H1 (cell line): ENCODE data around the gene KRTAP10-4. TPM values are rescaled to one million over a fixed set of nuclear protein-coding genes. Genes with fewer than 3 reads are reported as not detected.

Experiments used
- CTCF ChIA-PET: fragments of 300-600 bp; sonication (Branson Sonifier 250); formaldehyde crosslinking; loops from one replicate; lab custom pipeline; 2021; ENCODE audit not compliant: partially characterized antibody; lab: Charles Lee
- POLR2A ChIA-PET: fragments of 300-600 bp; sonication (Branson Sonifier 250); formaldehyde crosslinking; loops from one replicate; lab custom pipeline; 2021; ENCODE audit warnings: inconsistent platforms; ENCODE audit not compliant: partially characterized antibody; lab: Charles Lee
- DNase-seq, 2 experiments: peaks; one replicate each; pipeline versions ENCODE4 v3.0.0 to v3.0.0-alpha.2; 2010 to 2022; ENCODE audit warnings: low spot score in 2 of 2, low read depth in 1 of 2, mixed read lengths in 1 of 2
- FAIRE-seq: peaks from 2 replicates; lab custom pipeline; 2011; peaks lifted over from hg19 to GRCh38; lab: Jason Lieb, UNC
- H2AFZ ChIP-seq: 2 replicates; pipeline ENCODE4 v1.8.1; 2012; ENCODE audit warnings: low read length, inconsistent platforms
- H2AK5ac ChIP-seq: 2 replicates; pipeline ENCODE4 v1.6.1; 2013; ENCODE audit warnings: low read depth, low read length
- H2BK120ac ChIP-seq: replicated peaks from 2 replicates; pipeline ENCODE3; 2013; ENCODE audit warnings: low read depth, low read length, inconsistent platforms
- H2BK12ac ChIP-seq: 2 replicates; pipeline ENCODE4 v1.6.1; 2013; ENCODE audit warnings: low read depth, low read length
- H2BK15ac ChIP-seq: 2 replicates; pipeline ENCODE4 v1.6.1; 2013; ENCODE audit warnings: low read length
- H2BK20ac ChIP-seq: 2 replicates; pipeline ENCODE4 v1.6.1; 2013; ENCODE audit warnings: low read length
- H2BK5ac ChIP-seq: 2 replicates; pipeline ENCODE4 v1.6.1; 2013; ENCODE audit warnings: low read depth, low read length
- H3K14ac ChIP-seq: 2 replicates; pipeline ENCODE4 v1.6.1; 2013; ENCODE audit warnings: inconsistent platforms; ENCODE audit not compliant: insufficient read length
- H3K18ac ChIP-seq: 2 replicates; pipeline ENCODE4 v1.6.1; 2013; ENCODE audit warnings: low read length; ENCODE audit errors: extremely low read depth
- H3K23ac ChIP-seq: 2 replicates; pipeline ENCODE4 v1.6.1; 2013; ENCODE audit warnings: inconsistent platforms; ENCODE audit not compliant: insufficient read length
- H3K23me2 ChIP-seq: 2 replicates; pipeline ENCODE4 v1.6.1; 2013; ENCODE audit warnings: low read depth, low read length
- H3K27ac ChIP-seq: 2 replicates; pipeline ENCODE4 v1.6.1; 2011; ENCODE audit warnings: low read depth, low read length, inconsistent platforms
- H3K27me3 ChIP-seq, 4 experiments: replicated peaks in 1 of 4; 1 replicate in 1 of 4; 2 replicates in 3 of 4; pipeline versions ENCODE4 v1.6.1 to v1.8.1; 2011 to 2013; ENCODE audit warnings: low read length in 3 of 4, mild to moderate bottlenecking in 3 of 4, inconsistent platforms in 2 of 4, mixed read lengths in 2 of 4, moderate library complexity in 1 of 4; ENCODE audit not compliant: control insufficient read depth in 3 of 4, insufficient read depth in 3 of 4; ENCODE audit errors: extremely low read depth in 1 of 4
- H3K36me3 ChIP-seq, 4 experiments: 2 replicates each; pipeline versions ENCODE4 v1.6.1 to v1.8.1; 2011 to 2013; ENCODE audit warnings: mild to moderate bottlenecking in 4 of 4, low read length in 3 of 4, moderate library complexity in 2 of 4, control low read depth in 1 of 4, inconsistent platforms in 1 of 4; ENCODE audit not compliant: insufficient read depth in 4 of 4, control insufficient read depth in 2 of 4
- H3K4ac ChIP-seq: replicated peaks from 2 replicates; pipeline ENCODE3; 2013; ENCODE audit warnings: low read length, low read depth, mixed read lengths, inconsistent platforms; ENCODE audit not compliant: insufficient read length
- H3K4me1 ChIP-seq, 4 experiments: replicated peaks in 1 of 4; 1 replicate in 1 of 4; 2 replicates in 3 of 4; pipeline versions ENCODE4 v1.6.1 to v1.8.1; 2011 to 2013; ENCODE audit warnings: low read length in 3 of 4, inconsistent platforms in 2 of 4, mixed read lengths in 1 of 4; ENCODE audit not compliant: insufficient read depth in 4 of 4, control insufficient read depth in 3 of 4
- H3K4me2 ChIP-seq, 2 experiments: 2 replicates each; pipeline versions ENCODE4 v1.6.1 to v1.8.1; 2011 to 2013; ENCODE audit warnings: low read depth in 2 of 2, low read length in 2 of 2, control low read depth in 1 of 2, inconsistent platforms in 1 of 2, mild to moderate bottlenecking in 1 of 2; ENCODE audit not compliant: insufficient read depth in 1 of 2
- H3K4me3 ChIP-seq, 4 experiments: fragments of 200-600, 300-600 bp in 1 of 4; sonication (generic), shearing (Covaris generic), sonication (Bioruptor Twin) in 1 of 4; 2 replicates each; pipeline versions ENCODE4 v1.5.1 to v1.8.1; 2011 to 2016; ENCODE audit warnings: low read length in 4 of 4, low read depth in 3 of 4, control low read depth in 2 of 4, inconsistent platforms in 2 of 4, mild to moderate bottlenecking in 2 of 4, mixed read lengths in 1 of 4, moderate library complexity in 1 of 4; ENCODE audit not compliant: insufficient read depth in 2 of 4; ENCODE audit errors: extremely low read depth in 1 of 4
- H3K56ac ChIP-seq: replicated peaks from 2 replicates; pipeline ENCODE3; 2013; ENCODE audit warnings: low read depth, mild to moderate bottlenecking, mixed read lengths, low read length, inconsistent platforms; ENCODE audit not compliant: insufficient read length
- H3K79me1 ChIP-seq: 2 replicates; pipeline ENCODE4 v1.6.1; 2013; ENCODE audit warnings: low read depth, low read length, control low read depth
- H3K79me2 ChIP-seq, 2 experiments: 2 replicates each; pipeline versions ENCODE4 v1.6.1 to v1.8.1; 2012 to 2013; ENCODE audit warnings: low read length in 2 of 2, mild to moderate bottlenecking in 2 of 2, inconsistent platforms in 1 of 2; ENCODE audit not compliant: insufficient read depth in 2 of 2, control insufficient read depth in 1 of 2
- H3K9ac ChIP-seq, 4 experiments: replicated peaks in 1 of 4; 1 replicate in 1 of 4; 2 replicates in 3 of 4; pipeline versions ENCODE4 v1.6.1 to v1.8.1; 2011 to 2013; ENCODE audit warnings: low read depth in 3 of 4, low read length in 3 of 4, control low read depth in 2 of 4, mild to moderate bottlenecking in 2 of 4, moderate library complexity in 2 of 4, inconsistent platforms in 1 of 4; ENCODE audit errors: extremely low read depth in 1 of 4
- H3K9me3 ChIP-seq, 2 experiments: 2 replicates each; pipeline versions ENCODE4 v1.6.1 to v1.8.1; 2012 to 2013; ENCODE audit warnings: mild to moderate bottlenecking in 2 of 2, moderate library complexity in 2 of 2, control low read depth in 1 of 2, inconsistent platforms in 1 of 2, low read depth in 1 of 2, low read length in 1 of 2, mixed read lengths in 1 of 2; ENCODE audit not compliant: insufficient read depth in 2 of 2
- H4K20me1 ChIP-seq, 2 experiments: replicated peaks in 1 of 2; 2 replicates each; pipeline versions ENCODE3 to v1.8.1; 2011 to 2013; ENCODE audit warnings: inconsistent platforms in 2 of 2, low read length in 2 of 2, mild to moderate bottlenecking in 1 of 2; ENCODE audit not compliant: insufficient read depth in 2 of 2, control insufficient read depth in 1 of 2
- H4K5ac ChIP-seq: 2 replicates; pipeline ENCODE4 v1.6.1; 2013; ENCODE audit warnings: low read length, low read depth, mixed read lengths, inconsistent platforms; ENCODE audit not compliant: insufficient read length
- H4K8ac ChIP-seq: 2 replicates; pipeline ENCODE4 v1.8.0; 2013; ENCODE audit warnings: mild to moderate bottlenecking, moderate library complexity, low read length, inconsistent platforms; ENCODE audit not compliant: insufficient read depth; ENCODE audit errors: extremely low read depth
- H4K91ac ChIP-seq: replicated peaks from 2 replicates; pipeline ENCODE3; 2013; ENCODE audit warnings: low read length, mixed read lengths, inconsistent platforms; ENCODE audit not compliant: insufficient read length
- CHD2 ChIP-seq: IDR thresholded peaks from 2 replicates; pipeline ENCODE4 v1.6.1; 2012; ENCODE audit warnings: low read length, improper control_type of control experiment
- GTF2F1 ChIP-seq: IDR thresholded peaks from 2 replicates; pipeline ENCODE4 v1.6.1; 2012; ENCODE audit warnings: low read depth, low read length, improper control_type of control experiment, borderline replicate concordance
- MAX ChIP-seq: IDR thresholded peaks from 2 replicates; pipeline ENCODE4 v1.6.1; 2012; ENCODE audit warnings: inconsistent platforms
- NANOG ChIP-seq: IDR thresholded peaks from 2 replicates; pipeline ENCODE4 v1.6.1; 2011; ENCODE audit warnings: low read length, low read depth, mild to moderate bottlenecking, inconsistent platforms; ENCODE audit not compliant: insufficient read depth, poor library complexity, severe bottlenecking
- RFX5 ChIP-seq: IDR thresholded peaks from 2 replicates; pipeline ENCODE4 v1.6.1; 2011; ENCODE audit warnings: low read depth, low read length, improper control_type of control experiment, borderline replicate concordance
- SIN3A ChIP-seq, 2 experiments: IDR thresholded peaks in 1 of 2; conservative IDR thresholded peaks in 1 of 2; 2 replicates each; pipeline ENCODE4 v1.6.1; 2011 to 2012; ENCODE audit warnings: low read length in 2 of 2, improper control_type of control experiment in 1 of 2, low read depth in 1 of 2, mild to moderate bottlenecking in 1 of 2
- SP1 ChIP-seq: IDR thresholded peaks from 2 replicates; pipeline ENCODE4 v1.6.1; 2011; ENCODE audit warnings: low read depth, low read length
- WGBS, 2 experiments: shearing (Covaris generic) in 1 of 2; methylation state at CpG; one replicate each; pipeline versions ENCODE4 v1.1.6 to v1.1.7; 2013 to 2015; ENCODE audit warnings: low lambda C conversion rate in 2 of 2, mixed read lengths in 2 of 2, inconsistent platforms in 1 of 2, low coverage in 1 of 2, missing lambda C conversion rate in 1 of 2; ENCODE audit not compliant: insufficient replicate concordance in 2 of 2, insufficient coverage in 1 of 2, insufficient read length in 1 of 2; ENCODE audit errors: extremely low coverage in 1 of 2, missing lambda C conversion rate in 1 of 2; 5-methylcytosine and 5-hydroxymethylcytosine counted together
- polyA plus RNA-seq, 7 experiments: library from polyadenylated mRNA; depleted of rRNA in 3 of 7; stranded (reverse) in 5 of 7; unstranded in 2 of 7; fragments of >200 nt in 5 of 7; fragments of 200-250 nt in 2 of 7; gene quantifications; 1 replicate in 5 of 7; 2 replicates in 1 of 7; 4 replicates in 1 of 7; pipeline versions ENCODE4 v1.2.1 to v1.2.3, GENCODE V29; 2011 to 2013; ENCODE audit warnings: missing spikeins in 2 of 7, mixed read lengths in 2 of 7
- total RNA-seq: library from RNA; stranded (reverse); fragmentation: NEBNext Ultra II Directional; extraction: Animal tissue kit (Norgen Biotek cat#: 25700); gene quantifications from 2 replicates; pipeline ENCODE4 v1.2.1, GENCODE V29; 2021

KRTAP10-4 gene
- total and polyA plus RNA-seq, 2 of the 8 experiments (the other 6 are each of a cell fraction or from before 2014, with no cell fraction given) = not detected

- no peak overlapping the region for H3K27ac ChIP-seq
- H3K79me1 ChIP-seq = no peaks in the 10 kb centered on the region
- ChIA-PET POLR2A (interaction anchor here (0.8 to 1.0 kb wide), 2 partner anchors 72 to 117 kb away, joined by 3 to 5 read pairs; partner anchors contain the start of gene KRTAP10-12), CTCF (interaction anchor here (0.6 to 1.3 kb wide), 6 partner anchors 25 to 222 kb away, joined by 3 to 4 read pairs (median 3); partner anchors contain the start of gene UBE2G2)
- H3K23me2 ChIP-seq = no peaks in the 10 kb centered on the region
- no peaks in the 10 kb centered on the region for H3K36me3 ChIP-seq
- no peak overlapping the region for H2AFZ ChIP-seq
- H3K79me2 ChIP-seq = no peaks in the 10 kb centered on the region
- H2BK20ac ChIP-seq = no peak overlapping the region
- H3K4ac ChIP-seq = no peak overlapping the region
- H3K9me3 ChIP-seq = peaks cover 0 to 9% of the 10 kb centered on the region in 2 experiments; a peak in 2 of 4 replicates
- no peak overlapping the region for H3K9ac ChIP-seq
- FAIRE-seq = no peak
- no peak overlapping the region for H2AK5ac ChIP-seq
- no peak overlapping the region for H4K91ac ChIP-seq
- 72% methylated on average over 3 of the region's 7 CpGs; no CpG with 5 or more reads in 1 of the 2 experiments for WGBS, 2 experiments
- no peak overlapping the region for H3K4me3 ChIP-seq
- H3K23ac ChIP-seq = no peak overlapping the region
- H2BK12ac ChIP-seq = no peak overlapping the region
- H4K8ac ChIP-seq = no peak overlapping the region; the same call in 1 of the 2 replicates
- no peak overlapping the region for H3K18ac ChIP-seq
- DNase-seq = peak in 1 of 2 experiments; percentile 45
- H3K56ac ChIP-seq = no peak overlapping the region
- H2BK5ac ChIP-seq = no peak overlapping the region; the same call in 1 of the 2 replicates
- no peak overlapping the region for H3K14ac ChIP-seq
- peaks cover 0 to 4% (median 0%) of the 10 kb centered on the region in 4 experiments; a peak in 1 of 7 replicates for H3K4me1 ChIP-seq
- no peaks in the 10 kb centered on the region; a peak in 1 of 7 replicates for H3K27me3 ChIP-seq
- H2BK15ac ChIP-seq = no peak overlapping the region
- H4K5ac ChIP-seq = no peak overlapping the region
- no peak overlapping the region for H2BK120ac ChIP-seq
- H4K20me1 ChIP-seq = no peaks in the 10 kb centered on the region
- H3K4me2 ChIP-seq = no peak overlapping the region
- no peak for TF ChIP-seq GTF2F1
- no peak for TF ChIP-seq SP1
- no peak for TF ChIP-seq CHD2
- TF ChIP-seq NANOG = no peak
- no peak for TF ChIP-seq MAX
- TF ChIP-seq RFX5 = no peak
- no peak for TF ChIP-seq SIN3A (conservative IDR thresholded peaks at IDR 0.05 in 1 of 2, IDR thresholded peaks at IDR 0.05 in 1 of 2; ENCODE audit: low read depth in 1 of 2, low read length in 2 of 2)
Observed at GRCh38 chr21:44579833-44580144, 6.3 kb downstream of the KRTAP10-4 start.
